H1 (cell line): ENCODE data around the gene ZNF446. TPM values are rescaled to one million over a fixed set of nuclear protein-coding genes. Genes with fewer than 3 reads are reported as not detected.

Experiments
- CTCF ChIA-PET: fragments of 300-600 bp; sonication (Branson Sonifier 250); formaldehyde crosslinking; loops from one replicate; lab custom pipeline; 2021; ENCODE audit not compliant: partially characterized antibody; lab: Charles Lee
- POLR2A ChIA-PET: fragments of 300-600 bp; sonication (Branson Sonifier 250); formaldehyde crosslinking; loops from one replicate; lab custom pipeline; 2021; ENCODE audit warnings: inconsistent platforms; ENCODE audit not compliant: partially characterized antibody; lab: Charles Lee
- DNase-seq, 2 experiments: peaks; one replicate each; pipeline versions ENCODE4 v3.0.0 to v3.0.0-alpha.2; 2010 to 2022; ENCODE audit warnings: low spot score in 2 of 2, low read depth in 1 of 2, mixed read lengths in 1 of 2
- FAIRE-seq: peaks from 2 replicates; lab custom pipeline; 2011; peaks lifted over from hg19 to GRCh38; lab: Jason Lieb, UNC
- H2AFZ ChIP-seq: 2 replicates; pipeline ENCODE4 v1.8.1; 2012; ENCODE audit warnings: low read length, inconsistent platforms
- H2AK5ac ChIP-seq: 2 replicates; pipeline ENCODE4 v1.6.1; 2013; ENCODE audit warnings: low read depth, low read length
- H2BK120ac ChIP-seq: replicated peaks from 2 replicates; pipeline ENCODE3; 2013; ENCODE audit warnings: low read depth, low read length, inconsistent platforms
- H2BK12ac ChIP-seq: 2 replicates; pipeline ENCODE4 v1.6.1; 2013; ENCODE audit warnings: low read depth, low read length
- H2BK15ac ChIP-seq: 2 replicates; pipeline ENCODE4 v1.6.1; 2013; ENCODE audit warnings: low read length
- H2BK20ac ChIP-seq: 2 replicates; pipeline ENCODE4 v1.6.1; 2013; ENCODE audit warnings: low read length
- H2BK5ac ChIP-seq: 2 replicates; pipeline ENCODE4 v1.6.1; 2013; ENCODE audit warnings: low read depth, low read length
- H3K14ac ChIP-seq: 2 replicates; pipeline ENCODE4 v1.6.1; 2013; ENCODE audit warnings: inconsistent platforms; ENCODE audit not compliant: insufficient read length
- H3K18ac ChIP-seq: 2 replicates; pipeline ENCODE4 v1.6.1; 2013; ENCODE audit warnings: low read length; ENCODE audit errors: extremely low read depth
- H3K23ac ChIP-seq: 2 replicates; pipeline ENCODE4 v1.6.1; 2013; ENCODE audit warnings: inconsistent platforms; ENCODE audit not compliant: insufficient read length
- H3K23me2 ChIP-seq: 2 replicates; pipeline ENCODE4 v1.6.1; 2013; ENCODE audit warnings: low read depth, low read length
- H3K27ac ChIP-seq: 2 replicates; pipeline ENCODE4 v1.6.1; 2011; ENCODE audit warnings: low read depth, low read length, inconsistent platforms
- H3K27me3 ChIP-seq, 4 experiments: replicated peaks in 1 of 4; 1 replicate in 1 of 4; 2 replicates in 3 of 4; pipeline versions ENCODE4 v1.6.1 to v1.8.1; 2011 to 2013; ENCODE audit warnings: low read length in 3 of 4, mild to moderate bottlenecking in 3 of 4, inconsistent platforms in 2 of 4, mixed read lengths in 2 of 4, moderate library complexity in 1 of 4; ENCODE audit not compliant: control insufficient read depth in 3 of 4, insufficient read depth in 3 of 4; ENCODE audit errors: extremely low read depth in 1 of 4
- H3K36me3 ChIP-seq, 4 experiments: 2 replicates each; pipeline versions ENCODE4 v1.6.1 to v1.8.1; 2011 to 2013; ENCODE audit warnings: mild to moderate bottlenecking in 4 of 4, low read length in 3 of 4, moderate library complexity in 2 of 4, control low read depth in 1 of 4, inconsistent platforms in 1 of 4; ENCODE audit not compliant: insufficient read depth in 4 of 4, control insufficient read depth in 2 of 4
- H3K4ac ChIP-seq: replicated peaks from 2 replicates; pipeline ENCODE3; 2013; ENCODE audit warnings: low read length, low read depth, mixed read lengths, inconsistent platforms; ENCODE audit not compliant: insufficient read length
- H3K4me1 ChIP-seq, 4 experiments: replicated peaks in 1 of 4; 1 replicate in 1 of 4; 2 replicates in 3 of 4; pipeline versions ENCODE4 v1.6.1 to v1.8.1; 2011 to 2013; ENCODE audit warnings: low read length in 3 of 4, inconsistent platforms in 2 of 4, mixed read lengths in 1 of 4; ENCODE audit not compliant: insufficient read depth in 4 of 4, control insufficient read depth in 3 of 4
- H3K4me2 ChIP-seq, 2 experiments: 2 replicates each; pipeline versions ENCODE4 v1.6.1 to v1.8.1; 2011 to 2013; ENCODE audit warnings: low read depth in 2 of 2, low read length in 2 of 2, control low read depth in 1 of 2, inconsistent platforms in 1 of 2, mild to moderate bottlenecking in 1 of 2; ENCODE audit not compliant: insufficient read depth in 1 of 2
- H3K4me3 ChIP-seq, 4 experiments: fragments of 200-600, 300-600 bp in 1 of 4; sonication (generic), shearing (Covaris generic), sonication (Bioruptor Twin) in 1 of 4; 2 replicates each; pipeline versions ENCODE4 v1.5.1 to v1.8.1; 2011 to 2016; ENCODE audit warnings: low read length in 4 of 4, low read depth in 3 of 4, control low read depth in 2 of 4, inconsistent platforms in 2 of 4, mild to moderate bottlenecking in 2 of 4, mixed read lengths in 1 of 4, moderate library complexity in 1 of 4; ENCODE audit not compliant: insufficient read depth in 2 of 4; ENCODE audit errors: extremely low read depth in 1 of 4
- H3K56ac ChIP-seq: replicated peaks from 2 replicates; pipeline ENCODE3; 2013; ENCODE audit warnings: low read depth, mild to moderate bottlenecking, mixed read lengths, low read length, inconsistent platforms; ENCODE audit not compliant: insufficient read length
- H3K79me1 ChIP-seq: 2 replicates; pipeline ENCODE4 v1.6.1; 2013; ENCODE audit warnings: low read depth, low read length, control low read depth
- H3K79me2 ChIP-seq, 2 experiments: 2 replicates each; pipeline versions ENCODE4 v1.6.1 to v1.8.1; 2012 to 2013; ENCODE audit warnings: low read length in 2 of 2, mild to moderate bottlenecking in 2 of 2, inconsistent platforms in 1 of 2; ENCODE audit not compliant: insufficient read depth in 2 of 2, control insufficient read depth in 1 of 2
- H3K9ac ChIP-seq, 4 experiments: replicated peaks in 1 of 4; 1 replicate in 1 of 4; 2 replicates in 3 of 4; pipeline versions ENCODE4 v1.6.1 to v1.8.1; 2011 to 2013; ENCODE audit warnings: low read depth in 3 of 4, low read length in 3 of 4, control low read depth in 2 of 4, mild to moderate bottlenecking in 2 of 4, moderate library complexity in 2 of 4, inconsistent platforms in 1 of 4; ENCODE audit errors: extremely low read depth in 1 of 4
- H3K9me3 ChIP-seq, 2 experiments: 2 replicates each; pipeline versions ENCODE4 v1.6.1 to v1.8.1; 2012 to 2013; ENCODE audit warnings: mild to moderate bottlenecking in 2 of 2, moderate library complexity in 2 of 2, control low read depth in 1 of 2, inconsistent platforms in 1 of 2, low read depth in 1 of 2, low read length in 1 of 2, mixed read lengths in 1 of 2; ENCODE audit not compliant: insufficient read depth in 2 of 2
- H4K20me1 ChIP-seq, 2 experiments: replicated peaks in 1 of 2; 2 replicates each; pipeline versions ENCODE3 to v1.8.1; 2011 to 2013; ENCODE audit warnings: inconsistent platforms in 2 of 2, low read length in 2 of 2, mild to moderate bottlenecking in 1 of 2; ENCODE audit not compliant: insufficient read depth in 2 of 2, control insufficient read depth in 1 of 2
- H4K5ac ChIP-seq: 2 replicates; pipeline ENCODE4 v1.6.1; 2013; ENCODE audit warnings: low read length, low read depth, mixed read lengths, inconsistent platforms; ENCODE audit not compliant: insufficient read length
- H4K8ac ChIP-seq: 2 replicates; pipeline ENCODE4 v1.8.0; 2013; ENCODE audit warnings: mild to moderate bottlenecking, moderate library complexity, low read length, inconsistent platforms; ENCODE audit not compliant: insufficient read depth; ENCODE audit errors: extremely low read depth
- H4K91ac ChIP-seq: replicated peaks from 2 replicates; pipeline ENCODE3; 2013; ENCODE audit warnings: low read length, mixed read lengths, inconsistent platforms; ENCODE audit not compliant: insufficient read length
- ASH2L ChIP-seq: fragments of 200-600, 300-600 bp; sonication (generic); IDR thresholded peaks from one replicate; pipeline ENCODE4 v1.7.1; 2017; ENCODE audit warnings: low read length
- CHD1 ChIP-seq: IDR thresholded peaks from 2 replicates; pipeline ENCODE4 v1.6.1; 2012; ENCODE audit warnings: low read depth, low read length, improper control_type of control experiment
- CTBP2 ChIP-seq: IDR thresholded peaks from 2 replicates; pipeline ENCODE4 v1.7.0; 2011; ENCODE audit warnings: borderline replicate concordance, mild to moderate bottlenecking, moderate library complexity, mixed read lengths, low read length; ENCODE audit not compliant: insufficient read depth, insufficient read length
- EZH2 ChIP-seq: fragments of 200-600 bp; sonication (generic); IDR thresholded peaks from 2 replicates; pipeline ENCODE4 v1.7.1; 2012; ENCODE audit warnings: low read depth, mild to moderate bottlenecking, moderate library complexity, low read length, inconsistent platforms; ENCODE audit not compliant: severe bottlenecking
- KDM4A ChIP-seq: IDR thresholded peaks from one replicate; pipeline ENCODE4 v1.7.1; 2012; ENCODE audit warnings: low read depth, mild to moderate bottlenecking, moderate library complexity, low read length, inconsistent platforms; ENCODE audit not compliant: severe bottlenecking
- WGBS, 2 experiments: shearing (Covaris generic) in 1 of 2; methylation state at CpG; one replicate each; pipeline versions ENCODE4 v1.1.6 to v1.1.7; 2013 to 2015; ENCODE audit warnings: low lambda C conversion rate in 2 of 2, mixed read lengths in 2 of 2, inconsistent platforms in 1 of 2, low coverage in 1 of 2, missing lambda C conversion rate in 1 of 2; ENCODE audit not compliant: insufficient replicate concordance in 2 of 2, insufficient coverage in 1 of 2, insufficient read length in 1 of 2; ENCODE audit errors: extremely low coverage in 1 of 2, missing lambda C conversion rate in 1 of 2; 5-methylcytosine and 5-hydroxymethylcytosine counted together
- polyA plus RNA-seq, 7 experiments: library from polyadenylated mRNA; depleted of rRNA in 3 of 7; stranded (reverse) in 5 of 7; unstranded in 2 of 7; fragments of >200 nt in 5 of 7; fragments of 200-250 nt in 2 of 7; gene quantifications; 1 replicate in 5 of 7; 2 replicates in 1 of 7; 4 replicates in 1 of 7; pipeline versions ENCODE4 v1.2.1 to v1.2.3, GENCODE V29; 2011 to 2013; ENCODE audit warnings: missing spikeins in 2 of 7, mixed read lengths in 2 of 7
- total RNA-seq: library from RNA; stranded (reverse); fragmentation: NEBNext Ultra II Directional; extraction: Animal tissue kit (Norgen Biotek cat#: 25700); gene quantifications from 2 replicates; pipeline ENCODE4 v1.2.1, GENCODE V29; 2021

The ZNF446 gene
- total and polyA plus RNA-seq, 2 of the 8 experiments (the other 6 are each of a cell fraction or from before 2014, with no cell fraction given), result 4.1 to 5.5 TPM

- Histone ChIP-seq H2AFZ (no peak overlapping the region), H4K20me1 (peaks cover 0 to 2% of the 10 kb centered on the region in 2 experiments), H3K27ac (no peak overlapping the region), H3K36me3 (no peaks in the 10 kb centered on the region), H4K91ac (no peak overlapping the region), H2BK12ac (no peak overlapping the region), H3K4me2 (no peak overlapping the region), H3K9me3 (no peaks in the 10 kb centered on the region), H3K4me3 (no peak overlapping the region), H3K56ac (no peak overlapping the region), H4K8ac (no peak overlapping the region), H3K79me2 (no peaks in the 10 kb centered on the region), H3K23ac (no peak overlapping the region), H3K18ac (no peak overlapping the region), H4K5ac (no peak overlapping the region), H3K23me2 (no peaks in the 10 kb centered on the region), H3K27me3 (no peaks in the 10 kb centered on the region), H3K4ac (no peak overlapping the region), H3K14ac (no peak overlapping the region), H2BK5ac (no peak overlapping the region), H2AK5ac (no peak overlapping the region), H2BK120ac (no peak overlapping the region), H2BK20ac (no peak overlapping the region), H3K79me1 (no peaks in the 10 kb centered on the region; the same call in none of the 2 replicates), H3K4me1 (no peaks in the 10 kb centered on the region), H3K9ac (no peak overlapping the region), H2BK15ac (no peak overlapping the region)
- ChIA-PET CTCF (interaction anchor here (0.6 kb wide), 1 partner anchor 254 kb away, joined by 3 read pairs; no protein-coding TSS in a partner anchor), POLR2A (interaction anchor here (0.6 kb wide), 1 partner anchor 54 kb away, joined by 3 read pairs; no protein-coding TSS in a partner anchor)
- FAIRE-seq (no peak), DNase-seq (no peak)
- WGBS, 2 experiments, result 89% methylated on average over 14 of the region's 14 CpGs; no CpG with 5 or more reads in 1 of the 2 experiments
- TF ChIP-seq EZH2, result no peak
- TF ChIP-seq ASH2L, result no peak
- no peak for TF ChIP-seq CTBP2
- no peak for TF ChIP-seq CHD1
- TF ChIP-seq KDM4A, result no peak
These were observed 16.1 kb downstream of the ZNF446 start for GRCh38 chr19:58492265-58492664.
